HUES64 (cell line): ENCODE data around the gene LNX1.

ENCODE experiments used
- H3K27ac ChIP-seq: 2 replicates; pipeline ENCODE4 v1.7.0; 2013; ENCODE audit warnings: low read depth, low read length, inconsistent platforms
- H3K27me3 ChIP-seq: 2 replicates; pipeline ENCODE4 v1.6.1; 2013; ENCODE audit warnings: mild to moderate bottlenecking, low read length; ENCODE audit not compliant: insufficient read depth
- H3K36me3 ChIP-seq: 2 replicates; pipeline ENCODE4 v1.6.1; 2013; ENCODE audit warnings: mild to moderate bottlenecking, low read length; ENCODE audit not compliant: insufficient read depth
- H3K4me1 ChIP-seq: 2 replicates; pipeline ENCODE4 v1.6.1; 2013; ENCODE audit warnings: mild to moderate bottlenecking, low read length, moderate library complexity; ENCODE audit not compliant: insufficient read depth
- H3K4me3 ChIP-seq: 2 replicates; pipeline ENCODE4 v1.5.1; 2013; ENCODE audit warnings: mild to moderate bottlenecking, low read length, moderate library complexity
- H3K9ac ChIP-seq: 2 replicates; pipeline ENCODE4 v1.6.1; 2013; ENCODE audit warnings: mild to moderate bottlenecking, low read depth, low read length
- H3K9me3 ChIP-seq: 2 replicates; pipeline ENCODE4 v1.6.1; 2013; ENCODE audit warnings: low read depth, low read length; ENCODE audit not compliant: insufficient read depth
- WGBS: fragments of 150-250, 120-280 bp; methylation state at CpG from one replicate; pipeline ENCODE4 v1.1.7; 2013; ENCODE audit warnings: missing lambda C conversion rate; 5-methylcytosine and 5-hydroxymethylcytosine counted together

Gene LNX1

GRCh38 chr4:53586121-53586816 is 5.0 kb downstream of the LNX1 start:
- WGBS = 95% methylated on average over 6 of the region's 6 CpGs
- Histone ChIP-seq H3K4me1 (peaks cover 21% of the 10 kb centered on the region), H3K27ac (no peak overlapping the region)

GRCh38 chr4:53584658-53585057 is 6.6 kb downstream of the LNX1 start:
- Histone ChIP-seq H3K36me3 (no peaks in the 10 kb centered on the region), H3K9me3 (no peaks in the 10 kb centered on the region), H3K27ac (no peak overlapping the region), H3K4me1 (peaks cover 5% of the 10 kb centered on the region; the same call in 1 of the 2 replicates), H3K4me3 (no peak overlapping the region), H3K27me3 (no peaks in the 10 kb centered on the region), H3K9ac (no peak overlapping the region)
- 91% methylated on average over 3 of the region's 4 CpGs for WGBS

More at GRCh38 chr4:53586121-53586816, 5.0 kb downstream of the LNX1 start:
- Histone ChIP-seq H3K9me3 (no peaks in the 10 kb centered on the region), H3K36me3 (no peaks in the 10 kb centered on the region), H3K27me3 (no peaks in the 10 kb centered on the region), H3K9ac (no peak overlapping the region), H3K4me3 (no peak overlapping the region)

- no peaks in the 10 kb centered on the region for H3K36me3 ChIP-seq
- WGBS = 96% methylated on average over 3 of the region's 3 CpGs
- no peaks in the 10 kb centered on the region for H3K27me3 ChIP-seq
- H3K4me3 ChIP-seq = no peak overlapping the region
- H3K4me1 ChIP-seq = peaks cover 3% of the 10 kb centered on the region; the same call in 1 of the 2 replicates
- H3K9ac ChIP-seq = no peak overlapping the region
- H3K27ac ChIP-seq = no peak overlapping the region
- no peaks in the 10 kb centered on the region for H3K9me3 ChIP-seq
Measured at GRCh38 chr4:53583513-53583912, 7.8 kb downstream of the LNX1 start.

GRCh38 chr4:53582194-53582593 is 9.1 kb downstream of the LNX1 start:
- Histone ChIP-seq H3K4me3 (no peak overlapping the region), H3K9ac (no peak overlapping the region), H3K27ac (no peak overlapping the region), H3K36me3 (no peaks in the 10 kb centered on the region), H3K27me3 (no peaks in the 10 kb centered on the region), H3K9me3 (no peaks in the 10 kb centered on the region), H3K4me1 (peaks cover 3% of the 10 kb centered on the region; the same call in 1 of the 2 replicates)
- 67% methylated on average over 4 of the region's 4 CpGs for WGBS

GRCh38 chr4:53580274-53580673 is 11.0 kb downstream of the LNX1 start:
- 89% methylated on average over 3 of the region's 3 CpGs for whole genome bisulfite sequencing
- H3K4me1 ChIP-seq = peaks cover 3% of the 10 kb centered on the region; the same call in 1 of the 2 replicates
- no peaks in the 10 kb centered on the region for H3K9me3 ChIP-seq
- H3K27me3 ChIP-seq = no peaks in the 10 kb centered on the region
- no peaks in the 10 kb centered on the region for H3K36me3 ChIP-seq
- no peak overlapping the region for H3K4me3 ChIP-seq
- H3K9ac ChIP-seq = no peak overlapping the region
- H3K27ac ChIP-seq = no peak overlapping the region

- Histone ChIP-seq H3K4me1 (peaks cover 3% of the 10 kb centered on the region; the same call in 1 of the 2 replicates), H3K36me3 (no peaks in the 10 kb centered on the region), H3K9me3 (no peaks in the 10 kb centered on the region), H3K4me3 (no peak overlapping the region), H3K9ac (no peak overlapping the region), H3K27ac (no peak overlapping the region), H3K27me3 (no peaks in the 10 kb centered on the region)
- WGBS = 98% methylated on average over 3 of the region's 3 CpGs
Measured at GRCh38 chr4:53579826-53580225, 11.5 kb downstream of the LNX1 start.

GRCh38 chr4:53576676-53577372 is 14.5 kb downstream of the LNX1 start:
- H3K27ac ChIP-seq = no peak overlapping the region
- 94% methylated on average over 2 of the region's 2 CpGs for WGBS
- no peaks in the 10 kb centered on the region for H3K27me3 ChIP-seq
- no peaks in the 10 kb centered on the region for H3K9me3 ChIP-seq
- H3K9ac ChIP-seq = no peak overlapping the region
- H3K4me3 ChIP-seq = no peak overlapping the region
- H3K4me1 ChIP-seq = no peaks in the 10 kb centered on the region
- H3K36me3 ChIP-seq = no peaks in the 10 kb centered on the region

GRCh38 chr4:53576071-53576617 is 15.1 kb downstream of the LNX1 start:
- Histone ChIP-seq H3K36me3 (no peaks in the 10 kb centered on the region), H3K9ac (no peak overlapping the region), H3K4me1 (no peaks in the 10 kb centered on the region), H3K27me3 (no peaks in the 10 kb centered on the region), H3K4me3 (no peak overlapping the region), H3K27ac (no peak overlapping the region), H3K9me3 (no peaks in the 10 kb centered on the region)
- WGBS = 95% methylated on average over 9 of the region's 9 CpGs

- no peak overlapping the region for H3K9ac ChIP-seq
- WGBS = 95% methylated on average over 4 of the region's 4 CpGs
- H3K27me3 ChIP-seq = no peaks in the 10 kb centered on the region
- H3K9me3 ChIP-seq = no peaks in the 10 kb centered on the region
- no peaks in the 10 kb centered on the region for H3K36me3 ChIP-seq
- H3K4me1 ChIP-seq = no peaks in the 10 kb centered on the region
- no peak overlapping the region for H3K4me3 ChIP-seq
- no peak overlapping the region for H3K27ac ChIP-seq
Measured at GRCh38 chr4:53575552-53575951, 15.7 kb downstream of the LNX1 start.

GRCh38 chr4:53574528-53574927 is 16.8 kb downstream of the LNX1 start:
- no peaks in the 10 kb centered on the region for H3K36me3 ChIP-seq
- no peaks in the 10 kb centered on the region for H3K4me1 ChIP-seq
- H3K9ac ChIP-seq = no peak overlapping the region
- H3K27me3 ChIP-seq = no peaks in the 10 kb centered on the region
- no peak overlapping the region for H3K27ac ChIP-seq
- no peaks in the 10 kb centered on the region for H3K9me3 ChIP-seq
- H3K4me3 ChIP-seq = no peak overlapping the region
- 94% methylated on average over 1 of the region's 1 CpG for WGBS

- no peak overlapping the region for H3K4me3 ChIP-seq
- H3K9ac ChIP-seq = no peak overlapping the region
- no peaks in the 10 kb centered on the region for H3K36me3 ChIP-seq
- no peaks in the 10 kb centered on the region for H3K9me3 ChIP-seq
- no peak overlapping the region for H3K27ac ChIP-seq
- WGBS = 86% methylated on average over 3 of the region's 3 CpGs
- H3K27me3 ChIP-seq = no peaks in the 10 kb centered on the region
- H3K4me1 ChIP-seq = no peaks in the 10 kb centered on the region
Measured at GRCh38 chr4:53573696-53574095, 17.6 kb downstream of the LNX1 start.
